Endodermal cell (in vitro differentiated cells): ENCODE data around the gene SND1. TPM values are rescaled to one million over a fixed set of nuclear protein-coding genes. Genes with fewer than 3 reads are reported as not detected.

ENCODE experiments used
- DNase-seq: peaks from one replicate; pipeline ENCODE4 v3.0.0-alpha.2; 2017
- H3K27ac ChIP-seq: 2 replicates; pipeline ENCODE4 v1.5.1; 2013; ENCODE audit warnings: mild to moderate bottlenecking, low read depth, low read length, moderate library complexity
- H3K27me3 ChIP-seq: 2 replicates; pipeline ENCODE4 v1.6.1; 2013; ENCODE audit warnings: mild to moderate bottlenecking, low read length, moderate library complexity; ENCODE audit not compliant: insufficient read depth, control insufficient read depth, poor library complexity, severe bottlenecking
- H3K36me3 ChIP-seq: 2 replicates; pipeline ENCODE4 v1.7.0; 2013; ENCODE audit warnings: mild to moderate bottlenecking, low read length, moderate library complexity; ENCODE audit not compliant: control insufficient read depth, insufficient read depth
- H3K4me1 ChIP-seq: one replicate; pipeline ENCODE4 v1.7.0; 2013; ENCODE audit warnings: low read length; ENCODE audit not compliant: control insufficient read depth, insufficient read depth
- H3K4me3 ChIP-seq: 2 replicates; pipeline ENCODE4 v1.5.1; 2013; ENCODE audit warnings: mild to moderate bottlenecking, low read length, moderate library complexity
- H3K9ac ChIP-seq: 2 replicates; pipeline ENCODE4 v1.6.1; 2013; ENCODE audit warnings: mild to moderate bottlenecking, low read length, moderate library complexity; ENCODE audit not compliant: poor library complexity, severe bottlenecking; ENCODE audit errors: extremely low read depth
- H3K9me3 ChIP-seq: 2 replicates; pipeline ENCODE4 v1.6.1; 2013; ENCODE audit warnings: mild to moderate bottlenecking, low read length, moderate library complexity; ENCODE audit not compliant: control insufficient read depth
- H3K27ac Mint-ChIP-seq: 2 replicates; pipeline ENCODE4 v1.8.0; 2020; ENCODE audit warnings: mixed read lengths
- H3K27me3 Mint-ChIP-seq: 2 replicates; pipeline ENCODE4 v1.8.0; 2021; ENCODE audit warnings: mild to moderate bottlenecking, mixed read lengths; ENCODE audit not compliant: insufficient read depth
- H3K36me3 Mint-ChIP-seq: 2 replicates; pipeline ENCODE4 v1.8.0; 2020; ENCODE audit warnings: low read depth, mixed read lengths
- H3K4me1 Mint-ChIP-seq: 2 replicates; pipeline ENCODE4 v1.8.0; 2020; ENCODE audit warnings: mixed read lengths
- H3K4me3 Mint-ChIP-seq: 2 replicates; pipeline ENCODE4 v1.8.0; 2020; ENCODE audit warnings: mild to moderate bottlenecking, moderate library complexity, mixed read lengths
- H3K9me3 Mint-ChIP-seq: 2 replicates; pipeline ENCODE4 v1.8.0; 2020; ENCODE audit warnings: mild to moderate bottlenecking, mixed read lengths
- CTCF ChIP-seq: fragments of 200-600 bp; sonication (generic); conservative IDR thresholded peaks from 2 replicates; pipeline ENCODE4 v1.5.0; 2021; ENCODE audit warnings: antibody characterized with exemption, mild to moderate bottlenecking
- WGBS, 2 experiments: methylation state at CpG; one replicate each; pipeline versions ENCODE4 v1.1.5 to v1.1.7; 2013; ENCODE audit warnings: missing lambda C conversion rate in 2 of 2, mixed read lengths in 1 of 2; ENCODE audit not compliant: insufficient coverage in 1 of 2, insufficient read length in 1 of 2; 5-methylcytosine and 5-hydroxymethylcytosine counted together
- total RNA-seq, 2 donors: library from RNA; stranded (reverse); fragmentation: NEBNext Ultra II Directional in 1 of 2; extraction: Animal tissue kit (Norgen Biotek cat#: 25700) in 1 of 2; gene quantifications; 2 replicates in 1 of 2; 3 replicates in 1 of 2; pipeline ENCODE4 v1.2.1, GENCODE V29; 2021

SND1 gene
- total RNA-seq, 2 donors from 2014 or later = 240 to 267 TPM

DNA sequence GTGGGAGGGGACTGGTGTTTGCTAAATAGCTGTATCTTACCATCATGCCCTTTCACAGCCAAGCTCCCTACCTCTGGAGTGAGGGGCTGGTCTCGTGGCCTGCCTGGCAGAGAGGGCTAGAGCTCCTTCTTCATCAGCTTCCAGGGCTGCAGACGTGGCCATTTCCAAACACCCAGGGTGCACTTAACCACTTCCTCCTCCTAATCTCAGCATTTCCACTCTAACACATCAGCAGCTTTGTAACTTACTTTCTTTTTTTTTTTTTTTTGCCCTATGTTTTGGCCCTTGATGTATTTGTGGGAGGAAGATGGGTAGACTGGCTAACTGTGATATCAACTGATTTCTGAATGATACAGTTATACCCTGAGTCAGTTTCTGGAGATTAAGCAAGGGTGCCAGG is 351.8 kb downstream of the SND1 start:
- no peak for TF ChIP-seq CTCF
- Mint-ChIP-seq H3K4me1 (peaks cover 1% of the 10 kb centered on the region), H3K9me3 (no peaks in the 10 kb centered on the region), H3K27ac (no peak overlapping the region), H3K36me3 (peaks cover 17% of the 10 kb centered on the region), H3K27me3 (no peaks in the 10 kb centered on the region), H3K4me3 (no peak overlapping the region)
- no peak overlapping the region for H3K27ac ChIP-seq
- 83 to 89% methylated on average over 2 of the region's 2 CpGs for WGBS, 2 experiments
- H3K4me3 ChIP-seq = no peak overlapping the region
- no peaks in the 10 kb centered on the region for H3K9me3 ChIP-seq
- no peak overlapping the region for H3K9ac ChIP-seq
- H3K27me3 ChIP-seq = no peaks in the 10 kb centered on the region
- DNase-seq = no peak
- no peaks in the 10 kb centered on the region for H3K4me1 ChIP-seq
- H3K36me3 ChIP-seq = peaks cover 44% of the 10 kb centered on the region

GRCh38 chr7:128004623-128005022 is 352.6 kb downstream of the SND1 start:
- Mint-ChIP-seq H3K9me3 (no peaks in the 10 kb centered on the region), H3K4me1 (peaks cover 1% of the 10 kb centered on the region), H3K27ac (peak overlapping the region; percentile 13), H3K36me3 (peaks cover 17% of the 10 kb centered on the region), H3K4me3 (no peak overlapping the region), H3K27me3 (no peaks in the 10 kb centered on the region)
- H3K9ac ChIP-seq = no peak overlapping the region
- H3K9me3 ChIP-seq = no peaks in the 10 kb centered on the region
- DNase-seq = no peak
- no peak overlapping the region for H3K4me3 ChIP-seq
- H3K4me1 ChIP-seq = no peaks in the 10 kb centered on the region
- 94 to 100% methylated on average over 4 to 6 of the region's 6 CpGs for WGBS, 2 experiments
- H3K36me3 ChIP-seq = peaks cover 40% of the 10 kb centered on the region
- no peaks in the 10 kb centered on the region for H3K27me3 ChIP-seq
- H3K27ac ChIP-seq = no peak overlapping the region
- TF ChIP-seq CTCF = no peak

GRCh38 chr7:128005117-128005516 is 353.1 kb downstream of the SND1 start:
- no peak overlapping the region for H3K27ac Mint-ChIP-seq
- no peak for TF ChIP-seq CTCF
- no peaks in the 10 kb centered on the region for H3K27me3 ChIP-seq
- peaks cover 14% of the 10 kb centered on the region for H3K36me3 Mint-ChIP-seq
- no peaks in the 10 kb centered on the region for H3K27me3 Mint-ChIP-seq
- H3K4me1 ChIP-seq = no peaks in the 10 kb centered on the region
- H3K9ac ChIP-seq = no peak overlapping the region
- no peak overlapping the region for H3K4me3 Mint-ChIP-seq
- no peak overlapping the region for H3K4me3 ChIP-seq
- H3K36me3 ChIP-seq = peaks cover 39% of the 10 kb centered on the region
- H3K4me1 Mint-ChIP-seq = peaks cover 1% of the 10 kb centered on the region
- WGBS, 2 experiments = 94 to 95% methylated on average over 3 to 7 of the region's 7 CpGs
- H3K9me3 Mint-ChIP-seq = no peaks in the 10 kb centered on the region
- no peak overlapping the region for H3K27ac ChIP-seq
- no peak for DNase-seq
- no peaks in the 10 kb centered on the region for H3K9me3 ChIP-seq
